GM18873 (cell line): Measurements from ENCODE around the gene QRFP.
"Not testable (repeated sequence)": the region's sequence is repeated elsewhere in the genome, so short reads cannot be mapped to it uniquely, and the experiment has no call there.

Experiments used
- ATAC-seq: cut with Tn5 transposase; IDR thresholded peaks from one replicate; pipeline ENCODE4 v1.9.1; 2021; ENCODE audit warnings: mild to moderate bottlenecking, moderate library complexity, moderate number of reproducible peaks; ENCODE audit not compliant: unreplicated experiment, low FRiP score

The QRFP gene

GRCh38 chr9:130920762-130921299, 24.2 kb upstream of the QRFP start:
- ATAC-seq: no peak

GRCh38 chr9:130920233-130920632, 23.6 kb upstream of the QRFP start:
- ATAC-seq: no peak

GRCh38 chr9:130919559-130920145, 23.0 kb upstream of the QRFP start:
- no peak for ATAC-seq

GRCh38 chr9:130918826-130919558, 22.4 kb upstream of the QRFP start:
- ATAC-seq: no peak

- ATAC-seq: no peak
Observed at GRCh38 chr9:130918101-130918825, 21.7 kb upstream of the QRFP start.

- no peak for ATAC-seq
Observed at GRCh38 chr9:130917168-130917960, 20.8 kb upstream of the QRFP start.

- ATAC-seq: no peak
Observed at GRCh38 chr9:130915096-130915447, 18.5 kb upstream of the QRFP start.

- ATAC-seq: no peak
Observed at GRCh38 chr9:130914417-130915095, 17.9 kb upstream of the QRFP start.

- ATAC-seq: no peak
Observed at GRCh38 chr9:130913599-130914416, 17.2 kb upstream of the QRFP start.

GRCh38 chr9:130912932-130913598, 16.5 kb upstream of the QRFP start:
- ATAC-seq: no peak

GRCh38 chr9:130911254-130912049, 14.8 kb upstream of the QRFP start:
- ATAC-seq: no peak

GRCh38 chr9:130910670-130911069, 14.1 kb upstream of the QRFP start:
- ATAC-seq: not testable (repeated sequence)

- ATAC-seq: not testable (repeated sequence)
Observed at GRCh38 chr9:130910041-130910440, 13.4 kb upstream of the QRFP start.

GRCh38 chr9:130908878-130909355, 12.3 kb upstream of the QRFP start:
- ATAC-seq: no peak

GRCh38 chr9:130908146-130908877, 11.7 kb upstream of the QRFP start:
- no peak for ATAC-seq

- no peak for ATAC-seq
Observed at GRCh38 chr9:130906735-130907416, 10.3 kb upstream of the QRFP start.
